Stomach (tissue), 9 donors: Measurements from ENCODE around the gene PLEKHM2. TPM values are rescaled to one million over a fixed set of nuclear protein-coding genes. Genes with fewer than 3 reads are reported as not detected.

ENCODE experiments used
- DNase-seq, 2 donors: peaks; one replicate each; pipeline versions ENCODE4 v3.0.0 to v3.0.0-alpha.2; 2013 to 2019
- H3K27ac ChIP-seq, 5 donors: fragments of 200-600 bp in 4 of 5; sonication (generic) in 4 of 5; one replicate each; pipeline ENCODE4 v1.5.1; 2013 to 2019; ENCODE audit warnings: mild to moderate bottlenecking in 1 of 5, moderate library complexity in 1 of 5
- H3K27me3 ChIP-seq, 3 donors: fragments of 200-600 bp; sonication (generic); one replicate each; pipeline ENCODE4 v1.5.1; 2017 to 2019; ENCODE audit warnings: mixed run types in 1 of 3
- H3K36me3 ChIP-seq, 4 donors: fragments of 200-600 bp; sonication (generic); 1 replicate in 3 of 4; 2 replicates in 1 of 4; pipeline ENCODE4 v1.5.1; 2016 to 2019
- H3K4me1 ChIP-seq, 4 donors: fragments of 200-600 bp; sonication (generic); one replicate each; pipeline ENCODE4 v1.5.1; 2016 to 2019
- H3K4me3 ChIP-seq, 4 donors: fragments of 200-600 bp; sonication (generic) in 3 of 4; one replicate each; pipeline ENCODE4 v1.5.1; 2016 to 2019; ENCODE audit warnings: mild to moderate bottlenecking in 1 of 4
- H3K9me3 ChIP-seq, 4 donors: fragments of 200-600 bp; sonication (generic); one replicate each; pipeline ENCODE4 v1.5.1; 2016 to 2019
- EP300 ChIP-seq: sonication (generic); formaldehyde crosslinking; IDR thresholded peaks from one replicate; pipeline ENCODE4 v1.6.1; 2017; ENCODE audit warnings: antibody characterized with exemption
- POLR2A ChIP-seq, 4 donors: fragments of 450-650 bp; IDR thresholded peaks; one replicate each; pipeline ENCODE4 v1.6.1; 2016; ENCODE audit warnings: antibody characterized with exemption in 4 of 4, control low read depth in 2 of 4, mild to moderate bottlenecking in 1 of 4, moderate library complexity in 1 of 4
- POLR2AphosphoS5 ChIP-seq, 3 donors: sonication (generic); formaldehyde crosslinking; IDR thresholded peaks; one replicate each; pipeline ENCODE4 v1.6.1; 2016; ENCODE audit warnings: antibody characterized with exemption in 3 of 3
- WGBS, 5 donors: extraction: QIAGEN DNeasy Blood & Tissue Kit in 3 of 5; methylation state at CpG; one replicate each; pipeline versions ENCODE4 v1.1.5 to v1.1.7; 2013 to 2018; 5-methylcytosine and 5-hydroxymethylcytosine counted together
- intact Hi-C: fragments of 100-400 bp; cut with DNase I; formaldehyde crosslinking; loops from one replicate; pipeline ENCODE4 v1.15.1; 2023; ENCODE audit warnings: low total_unique reads
- polyA plus RNA-seq, 3 donors: library from polyadenylated mRNA; stranded (reverse); fragments of 200-250 nt; gene quantifications; one replicate each; pipeline ENCODE4 v1.2.3, GENCODE V29; 2013
- total RNA-seq, 5 donors: library from RNA; depleted of rRNA; stranded (reverse); fragments of >200 nt; gene quantifications; one replicate each; pipeline versions ENCODE4 v1.1.0 to v1.2.3, GENCODE V29; 2014 to 2016
- TF ChIP-seq, protein P1 (sequence below), 7 experiments: fragments of 450-650 bp in 4 of 7; fragments of 200-600 bp in 3 of 7; sonication (generic) in 3 of 7; IDR thresholded peaks; one replicate each; pipeline ENCODE4 v1.5.1; 2016 to 2019; ENCODE audit warnings: antibody characterized with exemption in 7 of 7, control low read depth in 2 of 7, mild to moderate bottlenecking in 1 of 7
- donor health status: healthy with polysubstance abuse.
- donor health status: Bipolar disorder and iron deficiency.
- donor health status: healthy.

Gene PLEKHM2
- total and polyA plus RNA-seq, 8 donors: 19.3 to 63.0 (median 30.9) TPM

DNA sequence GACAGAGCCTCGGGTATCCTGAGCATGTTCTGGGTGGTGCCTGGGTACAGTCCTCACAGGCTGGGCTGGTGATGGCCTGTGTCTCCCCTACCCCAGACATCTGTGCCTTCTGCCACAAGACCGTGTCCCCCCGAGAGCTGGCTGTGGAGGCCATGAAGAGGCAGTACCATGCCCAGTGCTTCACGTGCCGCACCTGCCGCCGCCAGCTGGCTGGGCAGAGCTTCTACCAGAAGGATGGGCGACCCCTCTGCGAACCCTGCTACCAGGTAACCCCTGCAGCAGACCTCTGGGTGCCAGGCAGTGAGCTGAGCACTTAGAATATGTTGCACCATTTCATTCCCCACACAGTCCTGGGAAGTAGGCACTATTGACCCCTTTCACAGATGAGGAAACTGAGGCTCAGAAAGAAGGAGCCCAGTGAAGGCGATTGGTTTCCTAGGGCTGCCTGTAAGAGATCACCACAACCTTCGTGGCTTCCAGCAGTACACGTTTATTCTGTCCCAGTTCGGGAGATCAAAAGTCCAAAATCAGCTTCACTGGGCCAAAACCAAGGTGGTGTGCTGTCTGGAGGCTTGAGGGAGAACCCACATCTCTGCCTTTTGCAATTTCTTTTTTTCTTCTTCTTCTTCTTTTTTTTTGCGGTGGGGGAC, 86.3 kb downstream of the PLEKHM2 start:
- intact Hi-C loops: no loop called here

DNA sequence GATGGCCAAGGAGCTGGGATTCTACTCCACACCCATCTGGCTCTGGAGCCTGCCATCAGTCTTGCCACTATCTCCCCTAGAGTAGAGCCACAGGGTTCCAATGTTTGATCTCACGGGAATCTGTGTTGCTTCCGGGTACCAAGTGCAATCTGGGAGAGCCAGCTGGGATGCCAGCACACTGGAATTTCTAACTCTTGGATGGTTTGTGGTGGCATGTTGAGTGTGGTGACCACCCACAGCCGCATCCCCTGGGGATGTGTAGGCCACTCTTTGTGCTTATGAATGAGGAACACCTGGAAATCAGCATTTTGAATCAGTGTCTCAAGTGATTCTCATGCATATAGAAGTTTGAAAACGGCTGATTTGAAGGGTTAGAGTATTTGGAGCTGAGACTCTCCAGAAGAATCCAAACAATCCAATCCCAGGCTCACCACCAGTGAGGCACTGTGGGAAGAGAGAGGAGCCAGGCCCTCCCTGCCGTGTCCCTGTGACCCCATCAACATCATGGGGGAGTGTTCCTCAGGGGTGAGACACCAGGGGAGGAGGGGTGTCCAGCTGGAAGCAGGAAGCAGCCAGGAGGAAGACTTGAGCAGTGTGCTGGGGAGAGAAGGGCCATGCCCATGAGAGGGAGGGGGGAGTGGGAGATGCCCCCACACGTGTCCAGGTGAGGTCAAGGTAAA, 87.9 kb downstream of the PLEKHM2 start:
- DNase-seq: no peak
- Histone ChIP-seq H3K4me3 (no peak overlapping the region), H3K9me3 (no peaks in the 10 kb centered on the region), H3K36me3 (peaks cover 58 to 98% (median 95%) of the 10 kb centered on the region in 4 donors), H3K4me1 (no peaks in the 10 kb centered on the region), H3K27ac (no peak overlapping the region), H3K27me3 (no peaks in the 10 kb centered on the region)
- WGBS, 5 donors: 74 to 82% (median 79%) methylated on average over 5 to 6 of the region's 6 CpGs
- no peak for TF ChIP-seq POLR2AphosphoS5 (IDR thresholded peaks at IDR 0.05)
- TF ChIP-seq POLR2A (IDR thresholded peaks at IDR 0.05): no peak
- TF ChIP-seq, protein P1, sequence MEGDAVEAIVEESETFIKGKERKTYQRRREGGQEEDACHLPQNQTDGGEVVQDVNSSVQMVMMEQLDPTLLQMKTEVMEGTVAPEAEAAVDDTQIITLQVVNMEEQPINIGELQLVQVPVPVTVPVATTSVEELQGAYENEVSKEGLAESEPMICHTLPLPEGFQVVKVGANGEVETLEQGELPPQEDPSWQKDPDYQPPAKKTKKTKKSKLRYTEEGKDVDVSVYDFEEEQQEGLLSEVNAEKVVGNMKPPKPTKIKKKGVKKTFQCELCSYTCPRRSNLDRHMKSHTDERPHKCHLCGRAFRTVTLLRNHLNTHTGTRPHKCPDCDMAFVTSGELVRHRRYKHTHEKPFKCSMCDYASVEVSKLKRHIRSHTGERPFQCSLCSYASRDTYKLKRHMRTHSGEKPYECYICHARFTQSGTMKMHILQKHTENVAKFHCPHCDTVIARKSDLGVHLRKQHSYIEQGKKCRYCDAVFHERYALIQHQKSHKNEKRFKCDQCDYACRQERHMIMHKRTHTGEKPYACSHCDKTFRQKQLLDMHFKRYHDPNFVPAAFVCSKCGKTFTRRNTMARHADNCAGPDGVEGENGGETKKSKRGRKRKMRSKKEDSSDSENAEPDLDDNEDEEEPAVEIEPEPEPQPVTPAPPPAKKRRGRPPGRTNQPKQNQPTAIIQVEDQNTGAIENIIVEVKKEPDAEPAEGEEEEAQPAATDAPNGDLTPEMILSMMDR (IDR thresholded peaks at IDR 0.05): no peak
- no peak for TF ChIP-seq EP300
- intact Hi-C loops: no loop called here

More for the DNA sequence above, 86.3 kb downstream of the PLEKHM2 start:
- Histone ChIP-seq H3K9me3 (no peaks in the 10 kb centered on the region), H3K4me1 (no peaks in the 10 kb centered on the region), H3K27me3 (no peaks in the 10 kb centered on the region), H3K36me3 (peaks cover 55 to 98% (median 96%) of the 10 kb centered on the region in 4 donors), H3K27ac (no peak overlapping the region), H3K4me3 (no peak overlapping the region)
- TF ChIP-seq POLR2A (IDR thresholded peaks at IDR 0.05) (no peak), POLR2AphosphoS5 (IDR thresholded peaks at IDR 0.05) (no peak), EP300 (no peak)
- TF ChIP-seq, protein P1 (IDR thresholded peaks at IDR 0.05): no peak
- no peak for DNase-seq
- 92 to 95% (median 94%) methylated on average over 14 of the region's 14 CpGs for WGBS, 5 donors

DNA sequence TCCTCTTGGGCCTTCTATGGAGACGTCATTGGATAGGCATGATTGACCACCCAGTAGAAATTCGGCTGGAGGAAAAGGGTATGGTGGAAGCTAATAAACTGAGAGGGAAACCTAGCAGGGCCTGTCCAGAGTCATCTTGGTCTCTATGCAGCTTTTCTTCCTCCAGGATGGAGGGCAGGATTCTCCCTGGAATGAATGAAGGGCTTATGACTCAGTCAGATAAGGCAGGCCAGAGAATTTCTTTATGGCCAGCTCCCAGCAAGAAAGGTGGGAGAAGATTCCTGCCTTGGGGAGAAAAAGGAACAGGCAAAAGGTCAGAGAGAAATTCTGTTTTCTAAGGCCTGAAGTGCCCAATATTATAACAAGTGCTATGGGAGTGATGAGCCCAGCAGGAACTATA, 91.6 kb downstream of the PLEKHM2 start:
- 72 to 85% (median 79%) methylated on average over 2 of the region's 2 CpGs for WGBS, 5 donors
- Histone ChIP-seq H3K36me3 (peaks cover 39 to 97% (median 91%) of the 10 kb centered on the region in 4 donors), H3K27me3 (no peaks in the 10 kb centered on the region), H3K9me3 (no peaks in the 10 kb centered on the region), H3K27ac (no peak overlapping the region), H3K4me3 (no peak overlapping the region), H3K4me1 (peaks cover 4 to 20% (median 12%) of the 10 kb centered on the region in 4 donors)
- TF ChIP-seq EP300 (no peak), POLR2AphosphoS5 (IDR thresholded peaks at IDR 0.05) (no peak), POLR2A (IDR thresholded peaks at IDR 0.05) (no peak)
- TF ChIP-seq, protein P1 (IDR thresholded peaks at IDR 0.05): no peak
- intact Hi-C loops: no loop called here
- no peak for DNase-seq

DNA sequence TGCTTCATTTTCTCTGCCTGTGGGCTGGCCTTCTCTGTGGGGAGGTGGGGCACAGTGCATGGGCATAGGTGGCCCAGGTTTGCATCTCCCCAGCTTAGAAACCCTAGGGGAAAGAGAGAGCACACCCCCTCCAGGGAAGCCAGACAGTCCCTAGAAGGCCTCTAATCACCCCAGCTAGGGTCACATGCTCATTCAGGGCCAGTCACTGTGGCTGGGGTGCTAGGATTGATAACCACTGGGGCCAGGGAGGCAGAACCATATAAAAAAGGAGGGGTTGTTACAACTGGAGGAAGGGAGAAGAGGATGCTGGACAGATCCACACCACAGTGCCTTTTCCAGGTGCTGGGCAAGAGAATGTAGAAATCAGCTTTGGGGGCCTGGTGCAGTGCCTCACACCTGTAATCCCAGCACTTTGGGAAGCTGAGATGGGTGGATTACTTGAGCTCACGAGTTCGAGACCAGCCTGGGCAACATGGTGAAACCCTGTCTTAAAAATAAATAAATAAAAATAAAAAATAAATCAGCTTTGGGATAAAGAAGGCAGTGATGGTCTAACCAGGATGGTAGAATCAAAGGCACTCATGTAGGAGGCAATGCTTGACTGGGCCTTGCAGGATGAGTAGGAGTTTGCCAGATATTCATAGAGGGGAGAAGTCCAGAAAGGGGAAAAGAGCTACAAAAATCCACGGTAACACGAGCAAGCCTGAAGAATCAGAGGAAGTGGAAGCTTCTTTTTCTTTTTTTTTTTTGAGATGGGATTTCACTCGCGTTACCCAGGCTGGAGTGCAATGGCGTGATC, 94.0 kb downstream of the PLEKHM2 start:
- DNase-seq: no peak
- intact Hi-C loops: no loop called here
- no peak overlapping the region for H3K4me3 ChIP-seq
- H3K27ac ChIP-seq: peak overlapping the region in 2 of 5 donors; percentile 0 to 35
- H3K9me3 ChIP-seq: no peaks in the 10 kb centered on the region
- no peak for TF ChIP-seq POLR2AphosphoS5 (IDR thresholded peaks at IDR 0.05)
- TF ChIP-seq EP300: no peak
- TF ChIP-seq, protein P1 (IDR thresholded peaks at IDR 0.05): no peak
- no peak for TF ChIP-seq POLR2A (IDR thresholded peaks at IDR 0.05)
- H3K36me3 ChIP-seq: peaks cover 24 to 96% (median 85%) of the 10 kb centered on the region in 4 donors
- H3K4me1 ChIP-seq: peaks cover 10 to 24% (median 14%) of the 10 kb centered on the region in 4 donors
- WGBS, 5 donors: 85 to 98% (median 93%) methylated on average over 7 of the region's 7 CpGs
- no peaks in the 10 kb centered on the region for H3K27me3 ChIP-seq
